ENCODE results near the gene GDPD1.
A peak's percentile ranks its signal among the peaks of the same experiment; 100 is the strongest.
"Not testable (repeated sequence)": the region's sequence is repeated elsewhere in the genome, so short reads cannot be mapped to it uniquely, and the experiment has no call there.

The GDPD1 gene

DNA sequence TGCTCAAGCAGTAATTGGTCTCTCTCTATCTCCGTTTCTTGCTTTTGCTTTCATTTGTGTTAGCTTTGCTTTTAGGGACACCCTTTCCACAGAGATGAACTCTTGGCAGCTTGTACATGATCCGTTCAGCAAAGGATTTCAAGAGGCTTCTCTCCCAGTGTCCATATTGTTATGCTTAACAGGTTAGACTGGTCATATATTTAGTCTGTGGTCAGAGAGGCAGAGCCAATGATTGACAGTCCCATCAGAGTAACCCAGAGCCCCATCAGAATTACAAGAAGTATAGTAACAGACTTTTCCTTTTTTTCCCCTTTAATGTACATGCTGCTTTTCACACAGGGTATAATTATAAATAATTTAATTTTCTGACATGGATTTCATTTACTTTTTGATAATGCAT, 34.4 kb downstream of the GDPD1 start:
- no peak for DNase-seq

DNA sequence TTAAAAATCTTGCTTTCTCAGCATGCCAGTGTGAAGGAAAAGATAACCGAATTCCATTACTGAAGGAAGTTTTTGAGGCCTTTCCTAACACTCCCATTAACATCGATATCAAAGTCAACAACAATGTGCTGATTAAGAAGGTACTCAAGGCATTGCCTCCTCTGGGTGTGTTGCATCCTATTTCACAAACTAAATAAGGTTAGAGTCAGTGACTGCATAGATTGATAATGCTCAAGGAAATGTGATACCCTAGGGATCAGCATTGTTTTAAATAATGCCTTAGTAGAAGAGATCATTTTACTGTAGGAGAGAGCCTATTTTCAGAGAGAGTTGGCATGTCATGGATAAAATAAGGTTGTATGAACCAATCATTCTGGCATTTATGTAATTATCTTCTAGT, 36.8 kb downstream of the GDPD1 start:
- no peak for DNase-seq

DNA sequence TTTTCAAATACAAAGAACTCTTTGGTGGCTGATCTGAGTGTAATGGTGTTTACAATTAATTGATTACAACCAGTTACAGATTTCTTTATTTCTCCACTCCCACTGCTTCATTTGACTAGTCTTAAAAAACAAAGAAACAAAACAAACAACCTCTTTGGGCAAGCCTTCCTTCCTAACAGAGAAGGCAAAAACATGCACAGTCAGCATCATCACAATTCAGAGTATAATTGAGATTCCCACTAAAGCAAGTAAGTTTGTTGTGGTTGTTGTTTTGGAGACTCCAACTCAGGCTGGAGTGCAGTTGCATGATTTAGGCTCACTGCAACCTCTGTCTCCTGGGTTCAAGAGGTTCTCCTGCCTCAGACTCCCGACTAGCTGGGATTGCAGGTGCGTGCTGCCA, 40.4 kb downstream of the GDPD1 start:
- no peak for DNase-seq

DNA sequence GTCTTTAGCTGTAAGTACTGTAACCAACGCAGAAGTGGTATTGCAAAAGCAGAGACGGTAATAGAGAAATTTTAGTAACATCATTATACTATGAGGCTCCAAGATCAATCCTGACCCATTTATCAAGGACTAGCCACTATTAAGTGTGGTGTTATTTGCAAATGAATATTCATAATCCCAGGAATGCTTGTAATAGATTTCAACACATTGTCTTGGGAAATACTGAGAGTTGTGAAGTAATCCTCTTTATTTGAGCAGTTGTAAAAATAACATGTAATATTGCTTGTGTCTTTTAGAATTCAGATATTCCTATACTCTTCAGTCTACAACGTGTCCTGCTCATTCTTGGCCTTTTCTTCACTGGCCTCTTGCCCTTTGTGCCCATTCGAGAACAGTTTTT, 46.4 kb downstream of the GDPD1 start:
- DNase-seq: no peak

DNA sequence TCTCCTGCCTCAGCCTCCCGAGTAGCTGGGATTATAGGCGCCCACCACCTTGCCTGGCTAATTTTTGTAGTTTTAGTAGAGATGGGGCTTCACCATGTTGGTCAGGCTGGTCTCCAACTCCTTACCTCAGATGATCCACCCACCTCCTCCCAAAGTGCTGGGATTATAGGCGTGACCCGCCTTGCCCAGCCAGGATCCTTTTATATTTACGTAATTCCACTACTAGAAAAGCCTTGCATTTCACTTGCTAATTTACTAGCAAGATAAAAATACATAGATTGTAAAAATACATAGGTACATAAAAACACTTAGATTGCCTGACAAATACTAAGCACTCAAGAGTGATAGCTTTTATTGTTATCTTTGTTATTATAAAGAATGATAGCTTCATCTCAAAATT, 47.5 kb downstream of the GDPD1 start:
- no peak for DNase-seq

DNA sequence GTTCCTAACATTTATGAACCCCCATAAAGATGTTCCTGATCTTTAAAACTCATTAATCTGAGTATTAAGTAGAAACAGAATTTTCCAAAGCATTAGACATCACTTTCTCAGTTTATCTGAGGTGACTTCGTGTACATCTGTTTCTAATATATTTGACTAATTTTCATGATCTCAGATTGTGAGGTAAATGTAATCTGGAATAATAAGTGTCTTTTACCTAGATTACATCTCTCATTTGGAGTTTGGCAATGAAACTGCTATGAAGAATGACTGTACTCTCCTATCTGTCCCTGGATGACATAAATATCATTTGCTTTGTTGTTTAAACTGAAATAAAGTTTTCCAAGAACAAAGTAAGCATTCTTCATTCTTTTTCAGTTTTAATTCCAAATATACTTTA, 55.3 kb downstream of the GDPD1 start:
- DNase-seq: no peak

DNA sequence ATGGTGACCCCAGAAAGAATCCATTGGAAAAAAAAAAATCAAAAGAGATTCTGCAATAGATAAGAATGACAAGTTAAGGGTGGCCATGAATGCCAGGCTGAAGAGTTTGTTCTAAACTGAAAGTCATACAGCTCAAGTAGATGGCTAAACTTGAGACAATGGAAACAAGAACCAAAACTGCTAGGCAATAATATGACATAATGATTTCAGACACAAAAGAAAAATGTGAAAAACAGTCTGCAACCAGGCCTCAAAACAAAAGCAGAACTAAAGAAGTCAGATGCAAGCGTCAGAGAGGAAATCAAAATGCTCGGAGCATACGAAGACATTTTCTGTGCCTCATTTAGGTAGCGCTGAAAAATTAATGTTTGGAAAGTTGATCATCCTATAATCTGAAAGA, 56.7 kb downstream of the GDPD1 start:
- DNase-seq: no peak

DNA sequence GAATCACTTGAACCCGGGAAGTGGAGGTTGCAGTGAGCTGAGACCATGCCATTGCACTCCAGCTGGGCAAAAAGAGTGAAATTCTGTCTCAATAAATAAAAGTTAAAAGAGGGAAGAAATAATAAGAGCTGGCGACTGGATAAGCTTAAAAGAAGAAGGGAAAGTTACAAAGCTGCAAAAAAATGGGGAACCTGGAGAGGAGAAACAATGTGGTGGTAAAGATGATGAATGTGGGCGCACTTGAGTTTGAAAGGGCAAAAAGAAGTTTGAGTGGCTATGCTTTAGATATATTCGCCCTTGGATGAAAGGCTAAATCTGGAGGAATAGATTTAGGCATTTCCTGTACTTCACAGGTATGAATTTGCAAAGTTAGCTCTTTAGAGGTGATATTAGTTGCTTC, 58.1 kb downstream of the GDPD1 start:
- no peak for DNase-seq

DNA sequence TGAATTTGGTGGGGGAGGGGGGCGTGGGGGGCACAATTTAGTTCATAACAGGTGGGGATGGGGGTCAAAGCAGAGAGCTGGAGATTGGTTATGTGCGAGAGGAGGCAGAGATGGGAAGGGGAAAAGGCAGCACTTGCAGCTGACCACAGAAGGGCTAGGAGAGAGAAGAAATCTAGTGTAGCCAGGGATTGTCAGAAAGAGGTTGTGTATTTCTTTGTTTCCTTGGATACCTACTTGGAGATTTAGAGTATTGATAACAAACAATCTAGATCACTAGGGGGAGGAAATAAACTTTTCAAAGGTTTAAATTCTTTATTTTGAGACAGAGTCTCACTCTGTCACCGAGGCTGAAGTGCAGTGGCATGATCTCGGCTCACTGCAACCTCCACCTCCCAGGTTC, 64.0 kb downstream of the GDPD1 start:
- DNase-seq: no peak

DNA sequence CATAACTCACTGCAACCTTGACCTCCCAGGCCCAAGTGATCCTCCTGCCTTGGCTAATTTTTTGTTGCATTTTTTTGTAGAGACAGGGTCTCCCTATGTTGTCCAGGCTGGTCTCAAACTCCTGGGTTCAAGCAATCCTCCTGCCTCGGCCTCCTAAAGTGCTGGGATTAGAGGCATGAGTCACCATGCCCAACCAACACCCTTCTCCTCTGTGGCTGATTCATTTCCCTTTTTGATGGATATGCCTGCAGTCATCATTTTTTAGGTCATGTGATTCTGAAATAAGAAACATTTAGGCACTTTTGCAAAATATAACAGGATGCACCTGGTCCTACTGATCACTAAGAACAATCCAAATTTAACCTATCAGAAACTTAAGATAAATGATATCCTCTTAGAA, 67.1 kb downstream of the GDPD1 start:
- no peak for DNase-seq

DNA sequence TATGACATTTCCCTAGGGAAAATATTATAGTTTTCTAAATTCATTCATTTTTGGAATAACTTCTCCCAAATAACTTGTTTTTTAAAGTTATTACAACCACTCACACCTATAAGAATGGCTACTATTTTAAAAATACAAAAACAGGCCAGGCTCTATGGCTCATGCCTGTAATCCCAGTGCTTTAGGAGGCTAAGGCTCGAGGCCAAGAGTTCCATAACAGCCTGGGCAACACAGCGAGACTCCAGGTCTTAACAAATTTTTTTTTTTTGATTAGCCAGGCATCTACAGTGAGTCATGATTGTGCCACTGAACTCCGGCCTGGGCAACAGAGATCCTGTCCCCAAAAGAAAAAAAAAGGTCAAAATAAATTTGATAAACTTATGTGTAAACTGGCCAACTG, 67.6 kb downstream of the GDPD1 start:
- no peak for DNase-seq

DNA sequence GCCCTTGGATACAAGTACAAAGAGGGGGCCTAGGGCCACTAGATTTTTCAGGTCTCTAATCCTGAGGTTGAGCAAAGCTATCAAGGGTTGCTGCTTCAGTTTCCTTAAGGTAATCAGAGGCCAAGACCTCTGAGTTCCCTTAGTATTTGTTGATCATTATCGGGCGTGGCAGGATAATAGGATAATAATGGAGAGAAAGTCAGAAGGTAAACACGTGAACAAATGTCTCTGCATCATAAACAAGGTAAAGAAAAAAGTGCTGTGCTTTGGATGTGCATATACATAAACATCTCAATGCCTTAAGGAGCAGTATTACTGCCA, 69.6 kb downstream of the GDPD1 start:
- no peak for DNase-seq

DNA sequence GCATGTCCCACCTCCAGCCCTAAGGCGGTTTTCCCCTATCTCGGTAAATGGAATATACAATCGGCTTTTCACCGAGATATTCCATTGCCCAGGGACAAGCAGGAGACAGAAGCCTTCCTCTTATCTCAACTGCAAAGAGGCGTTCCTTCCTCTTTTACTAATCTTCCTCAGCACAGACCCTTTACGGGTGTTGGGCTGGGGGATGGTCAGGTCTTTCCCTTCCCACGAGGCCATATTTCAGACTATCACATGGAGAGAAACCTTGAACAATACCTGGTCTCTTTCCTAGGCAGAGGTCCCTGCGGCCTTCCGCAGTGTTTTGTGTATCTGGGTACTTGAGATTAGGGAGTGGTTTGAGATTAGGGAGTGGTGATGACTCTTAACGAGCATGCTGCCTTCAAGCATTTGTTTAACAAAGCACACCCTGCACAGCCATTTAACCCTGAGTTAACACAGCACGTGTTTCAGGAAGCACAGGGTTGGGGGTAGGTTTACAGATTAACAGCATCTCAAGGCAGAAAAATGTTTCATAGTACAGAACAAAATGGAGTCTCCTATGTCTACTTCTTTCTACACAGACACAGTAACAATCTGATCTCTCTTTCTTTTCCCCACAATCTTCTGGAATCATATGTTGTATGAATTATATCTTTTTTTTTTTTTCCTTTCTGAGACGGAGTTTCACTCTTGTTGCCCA, 70.1 kb downstream of the GDPD1 start:
- DNase-seq: peak; percentile 6

DNA sequence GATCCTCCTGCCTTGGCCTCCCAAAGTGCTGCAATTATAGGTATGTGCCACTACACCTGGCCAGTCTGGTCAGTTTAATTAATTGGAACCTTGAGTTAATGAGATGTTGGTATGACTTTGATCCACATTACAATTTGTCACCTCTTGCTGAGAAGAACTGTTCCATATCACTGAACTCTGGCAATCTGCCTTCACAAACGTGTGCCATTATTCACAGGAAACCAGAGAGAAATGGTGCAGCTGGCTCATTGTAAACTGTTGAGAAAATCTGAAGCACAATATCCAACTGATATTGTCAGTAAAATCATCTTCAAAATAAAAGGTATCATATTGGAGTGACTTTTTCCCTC, 71.8 kb downstream of the GDPD1 start:
- DNase-seq: no peak

DNA sequence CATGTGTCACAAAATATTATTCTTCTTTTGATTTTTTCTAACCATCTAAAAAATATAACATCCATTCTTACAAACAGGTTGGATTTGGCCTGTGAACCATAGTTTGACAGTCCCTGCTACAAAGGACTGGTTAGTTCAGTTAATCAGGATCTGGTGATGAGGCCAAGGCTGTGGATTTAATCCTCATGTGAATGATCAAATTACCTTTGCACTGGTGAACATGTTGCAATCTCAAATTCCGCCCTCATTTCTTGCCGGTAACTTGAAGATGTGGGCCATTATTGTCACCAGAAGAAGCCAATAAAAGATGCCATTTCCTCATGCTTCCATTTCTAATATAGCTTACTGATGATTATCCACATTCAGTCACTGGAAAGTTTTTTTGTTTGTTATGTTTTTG, 75.9 kb downstream of the GDPD1 start:
- no peak for DNase-seq

DNA sequence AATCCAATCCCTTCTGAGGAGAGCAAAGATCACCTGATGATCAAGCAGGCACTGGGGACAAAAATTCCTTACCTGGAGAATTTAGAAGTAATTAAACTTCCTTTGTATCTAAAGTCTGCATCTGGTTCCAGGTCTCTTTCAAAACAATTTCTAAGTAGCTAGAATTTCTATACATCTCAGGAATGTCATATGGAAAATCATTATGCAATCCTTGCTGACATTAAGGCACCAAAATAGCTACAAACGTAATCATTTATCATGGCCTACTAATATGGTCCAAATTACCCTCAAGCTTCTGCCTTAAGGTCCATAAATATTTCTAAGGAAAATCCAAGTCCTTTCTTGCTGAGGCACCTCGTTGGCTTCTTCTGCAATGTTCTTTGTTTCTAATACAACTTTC, 78.2 kb downstream of the GDPD1 start:
- no peak for DNase-seq

DNA sequence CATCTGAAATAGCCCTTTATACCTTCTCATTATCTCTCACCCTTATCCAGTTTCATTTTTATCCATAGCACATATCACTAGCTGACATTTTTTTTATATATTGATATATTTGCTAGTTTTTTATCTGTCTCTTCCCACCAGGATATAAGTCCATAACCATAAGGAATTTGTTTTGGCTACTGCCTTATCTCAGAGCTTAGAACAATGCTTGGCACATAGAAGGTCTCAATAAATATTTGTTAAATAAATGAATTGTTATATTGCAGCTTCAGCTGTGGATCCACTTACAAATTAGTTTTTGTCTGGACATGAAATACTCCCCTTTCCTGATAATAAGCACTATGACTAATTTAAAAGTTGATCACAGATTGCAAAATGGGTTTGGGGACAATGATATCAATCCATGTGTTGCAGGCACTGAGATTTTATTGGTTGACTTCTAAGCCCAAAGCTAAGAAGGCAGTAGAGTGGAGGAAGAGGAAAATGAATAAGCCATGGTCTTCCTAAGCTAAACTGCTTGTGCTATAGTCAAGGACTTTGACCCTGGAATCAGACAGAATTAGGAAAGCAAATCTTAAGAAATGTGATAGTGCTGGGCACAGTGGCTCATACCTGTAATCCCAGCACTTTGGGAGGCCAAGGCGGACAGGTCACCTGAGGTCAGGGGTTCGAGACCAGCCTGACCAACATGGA, 79.2 kb downstream of the GDPD1 start:
- DNase-seq: no peak

DNA sequence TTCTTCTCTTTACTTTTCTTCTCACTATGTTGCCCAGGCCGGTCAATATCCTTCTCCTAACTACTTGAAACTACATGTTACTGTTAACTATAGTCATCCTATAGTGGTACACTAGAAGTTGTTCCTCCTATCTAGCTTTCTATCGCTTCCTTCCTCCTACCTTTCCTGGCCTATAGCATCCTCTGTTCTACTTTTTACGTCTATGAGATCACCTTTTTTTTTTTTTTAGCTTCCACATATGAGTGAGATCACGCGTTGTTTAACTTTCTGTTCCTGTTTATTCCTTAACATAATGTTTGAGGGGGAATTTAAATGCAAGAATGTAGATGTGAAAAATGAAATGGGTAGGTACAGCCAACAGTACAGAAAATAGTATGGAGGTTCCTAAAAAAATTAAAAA, 80.6 kb downstream of the GDPD1 start:
- DNase-seq: no peak

DNA sequence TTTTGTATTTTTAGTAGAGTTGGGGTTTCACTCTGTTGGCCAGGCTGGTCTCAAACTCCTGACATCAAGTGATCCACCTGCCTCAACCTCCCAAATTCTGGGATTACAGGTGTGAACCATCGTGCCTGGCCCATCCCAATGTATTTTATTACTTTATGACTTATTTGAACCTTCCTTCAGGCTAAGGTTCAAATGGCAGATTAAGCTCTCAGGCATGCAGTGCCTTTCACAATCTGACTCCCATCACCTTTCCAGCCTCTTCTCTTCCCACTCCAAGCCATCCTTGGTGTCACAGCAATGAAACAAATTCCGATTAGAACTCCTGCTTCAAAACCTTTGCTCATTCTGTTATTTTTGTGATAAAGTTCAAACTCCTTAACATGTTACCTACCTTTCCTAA, 84.5 kb downstream of the GDPD1 start:
- no peak for DNase-seq

DNA sequence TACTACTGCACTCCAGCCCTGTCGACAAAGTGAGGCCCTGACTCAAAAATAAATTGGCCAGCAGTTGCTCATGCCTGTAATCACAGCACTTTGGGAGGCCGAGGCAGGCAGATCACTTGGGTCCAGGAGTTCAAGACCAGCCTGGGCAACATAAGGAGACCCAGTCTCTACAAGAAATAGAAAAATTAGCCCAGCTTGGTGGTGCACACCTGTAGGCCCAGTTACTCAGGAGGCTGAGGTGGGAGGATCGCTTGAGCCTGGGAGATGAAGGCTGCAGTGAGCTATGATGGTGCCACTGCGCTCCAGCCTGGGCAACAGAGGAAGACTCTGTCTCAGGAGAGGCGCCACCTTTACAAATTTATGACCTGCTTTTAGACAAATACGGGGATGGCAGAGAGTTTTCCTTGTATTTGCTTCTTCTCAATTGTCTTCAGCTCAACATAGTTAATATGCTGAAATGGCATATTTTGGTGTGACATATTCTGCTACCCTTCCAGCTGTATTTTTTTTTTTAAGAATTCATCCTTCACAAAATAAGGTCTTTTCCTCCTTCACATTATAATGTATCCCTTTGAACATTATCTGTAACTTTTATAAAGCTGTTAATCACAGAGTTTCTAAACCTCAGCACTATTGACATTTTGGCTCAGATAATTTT, 90.1 kb downstream of the GDPD1 start:
- no peak for DNase-seq

DNA sequence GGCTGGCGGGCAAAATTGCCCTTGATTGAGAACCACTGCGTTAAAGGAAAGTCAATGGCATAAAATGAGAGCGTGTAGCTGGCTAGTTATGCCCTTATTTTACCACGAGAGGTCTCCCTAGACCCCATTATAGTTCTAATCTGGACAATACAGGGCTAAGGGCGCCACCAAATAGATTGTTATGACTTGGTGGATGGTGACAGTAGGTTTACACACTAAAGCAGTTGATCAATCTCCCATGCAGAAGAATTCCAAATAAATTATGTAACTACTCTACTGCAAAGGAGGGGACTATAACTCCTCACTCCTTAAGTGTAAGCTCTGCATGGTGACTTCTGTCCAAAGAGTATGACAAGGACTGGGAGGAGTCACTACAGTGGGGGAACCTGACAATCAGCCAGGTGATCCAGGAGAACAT, 90.7 kb downstream of the GDPD1 start:
- DNase-seq: peak; percentile 18

DNA sequence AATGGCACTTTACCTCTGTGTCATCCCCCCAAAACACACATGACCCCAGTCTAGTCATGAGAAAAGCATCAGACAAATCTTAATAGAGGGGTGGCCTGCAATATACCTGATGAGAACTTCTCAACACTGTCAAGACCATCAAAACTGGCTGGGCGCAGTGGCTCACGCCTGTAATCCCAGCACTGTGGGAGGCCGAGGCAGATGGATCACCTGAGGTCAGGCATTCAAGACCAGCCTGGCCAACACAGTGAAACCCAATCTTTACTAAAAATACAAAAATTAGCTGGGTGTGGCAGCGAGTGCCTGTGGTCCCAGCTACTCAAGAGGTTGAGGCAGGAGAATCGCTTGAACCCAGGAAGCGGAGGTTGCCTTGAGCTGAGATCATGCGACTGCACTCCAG, 91.2 kb downstream of the GDPD1 start:
- not testable (repeated sequence) for DNase-seq

DNA sequence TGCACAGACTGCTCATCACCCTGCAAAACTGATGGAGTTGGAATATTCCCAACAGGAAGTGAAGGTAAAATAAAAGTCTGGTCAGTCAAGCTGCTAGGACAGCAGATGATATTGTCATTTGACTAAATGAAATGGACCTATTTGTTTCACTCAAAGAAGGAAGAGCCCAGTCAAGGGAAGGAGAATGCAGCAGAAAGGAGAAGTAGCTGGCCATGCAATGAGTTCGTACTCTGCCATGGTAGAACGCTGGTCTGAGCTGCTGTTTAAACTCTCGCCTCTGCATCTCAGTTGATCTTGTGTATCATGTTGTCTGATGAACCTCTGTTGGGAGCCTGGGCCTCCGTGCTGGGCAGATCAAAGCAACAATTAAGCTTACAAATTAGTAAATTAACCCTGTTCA, 95.6 kb downstream of the GDPD1 start:
- DNase-seq: no peak
